ENCODE results near the gene MAPKAPK2. TPM values are rescaled to one million over a fixed set of nuclear protein-coding genes. Genes with fewer than 3 reads are reported as not detected.

MAPKAPK2 gene
- total and polyA plus RNA-seq, 2 experiments from 2014 or later = 7.5 to 63.3 TPM

GRCh38 chr1:206682111-206682510 is 2.6 kb upstream of the MAPKAPK2 start:
- Histone ChIP-seq H3K79me2 (ENCODE audit: insufficient read depth) (peaks cover 15% of the 10 kb centered on the region), H3K9ac (no peak overlapping the region), H3K9me3 (ENCODE audit: low read depth) (no peaks in the 10 kb centered on the region), H2AFZ (no peak overlapping the region), H3K4me1 (ENCODE audit: insufficient read depth) (peaks cover 3% of the 10 kb centered on the region), H3K27ac (no peak overlapping the region), H3K36me3 (ENCODE audit: low read depth) (no peaks in the 10 kb centered on the region), H4K20me1 (ENCODE audit: insufficient read depth) (no peaks in the 10 kb centered on the region; the same call in 1 of the 2 replicates), H3F3A (ENCODE audit: insufficient read depth) (peaks cover 16% of the 10 kb centered on the region), H3K4me3 (no peak overlapping the region), H3K9me2 (ENCODE audit: insufficient read depth) (no peaks in the 10 kb centered on the region), H3K27me3 (replicated peaks; ENCODE audit: insufficient read depth) (no peaks in the 10 kb centered on the region), H3K4me2 (ENCODE audit: unreplicated experiment) (no peak overlapping the region)
- DNase-seq = no peak
- 75 to 85% methylated on average over 3 of the region's 3 CpGs for WGBS, 2 experiments (ENCODE audit: low coverage in 1 of 2, low lambda C conversion rate in 2 of 2, missing lambda C conversion rate in 2 of 2)
- in situ Hi-C loops (cut with MboI) = no loop called here
- no peak for TF ChIP-seq EZH2 (IDR thresholded peaks at IDR 0.05; ENCODE audit: insufficient read depth, poor library complexity, severe bottlenecking)
- TF ChIP-seq EZH2phosphoT487 (IDR thresholded peaks at IDR 0.05; ENCODE audit: insufficient read depth, low read depth) = no peak

- TF ChIP-seq EZH2phosphoT487 (IDR thresholded peaks at IDR 0.05; ENCODE audit: insufficient read depth, low read depth) = no peak
- TF ChIP-seq EZH2 (IDR thresholded peaks at IDR 0.05; ENCODE audit: insufficient read depth, poor library complexity, severe bottlenecking) = no peak
- Histone ChIP-seq H3K9me3 (ENCODE audit: low read depth) (no peaks in the 10 kb centered on the region), H3K36me3 (ENCODE audit: low read depth) (no peaks in the 10 kb centered on the region), H3K27ac (no peak overlapping the region), H3K4me1 (ENCODE audit: insufficient read depth) (peaks cover 15% of the 10 kb centered on the region), H3K4me3 (no peak overlapping the region), H3F3A (ENCODE audit: insufficient read depth) (peaks cover 26% of the 10 kb centered on the region), H3K79me2 (ENCODE audit: insufficient read depth) (peaks cover 27% of the 10 kb centered on the region), H3K27me3 (replicated peaks; ENCODE audit: insufficient read depth) (no peaks in the 10 kb centered on the region), H4K20me1 (ENCODE audit: insufficient read depth) (no peaks in the 10 kb centered on the region; the same call in 1 of the 2 replicates), H3K9ac (no peak overlapping the region), H3K9me2 (ENCODE audit: insufficient read depth) (no peaks in the 10 kb centered on the region), H2AFZ (no peak overlapping the region), H3K4me2 (ENCODE audit: unreplicated experiment) (no peak overlapping the region)
- in situ Hi-C loops (cut with MboI) = no loop called here
- no peak for DNase-seq
- WGBS, 2 experiments (ENCODE audit: low coverage in 1 of 2, low lambda C conversion rate in 2 of 2, missing lambda C conversion rate in 2 of 2) = 75 to 86% methylated on average over 6 of the region's 6 CpGs
Observed at GRCh38 chr1:206683313-206683712, 1.4 kb upstream of the MAPKAPK2 start.

GRCh38 chr1:206684003-206684402 is 702 bp upstream of the MAPKAPK2 start:
- no peak overlapping the region for H3K27ac ChIP-seq
- peak overlapping the region; percentile 82 for H3K4me2 ChIP-seq (ENCODE audit: unreplicated experiment)
- H2AFZ ChIP-seq = peak overlapping the region; percentile 93
- H3K79me2 ChIP-seq (ENCODE audit: insufficient read depth) = peaks cover 34% of the 10 kb centered on the region
- in situ Hi-C loops (cut with MboI) = no loop called here
- 59 to 62% methylated on average over 8 of the region's 8 CpGs for WGBS, 2 experiments (ENCODE audit: low coverage in 1 of 2, low lambda C conversion rate in 2 of 2, missing lambda C conversion rate in 2 of 2)
- peak overlapping the region; percentile 99 for H3K9ac ChIP-seq
- no peaks in the 10 kb centered on the region for H3K27me3 ChIP-seq (replicated peaks; ENCODE audit: insufficient read depth)
- H3K4me3 ChIP-seq = peak overlapping the region; percentile 93
- H3K4me1 ChIP-seq (ENCODE audit: insufficient read depth) = peaks cover 22% of the 10 kb centered on the region
- TF ChIP-seq EZH2 (IDR thresholded peaks at IDR 0.05; ENCODE audit: insufficient read depth, poor library complexity, severe bottlenecking) = no peak
- no peak for TF ChIP-seq EZH2phosphoT487 (IDR thresholded peaks at IDR 0.05; ENCODE audit: insufficient read depth, low read depth)
- peaks cover 26% of the 10 kb centered on the region for H3F3A ChIP-seq (ENCODE audit: insufficient read depth)
- H4K20me1 ChIP-seq (ENCODE audit: insufficient read depth) = peaks cover 4% of the 10 kb centered on the region; the same call in 1 of the 2 replicates
- no peak for DNase-seq
- H3K9me2 ChIP-seq (ENCODE audit: insufficient read depth) = no peaks in the 10 kb centered on the region
- H3K9me3 ChIP-seq (ENCODE audit: low read depth) = no peaks in the 10 kb centered on the region
- H3K36me3 ChIP-seq (ENCODE audit: low read depth) = no peaks in the 10 kb centered on the region

GRCh38 chr1:206685334-206685768 is 646 bp downstream of the MAPKAPK2 start:
- peak overlapping the region; percentile 84 for H3K4me2 ChIP-seq (ENCODE audit: unreplicated experiment)
- in situ Hi-C loops (cut with MboI) = no loop called here
- H3K79me2 ChIP-seq (ENCODE audit: insufficient read depth) = peaks cover 48% of the 10 kb centered on the region
- H3K27me3 ChIP-seq (replicated peaks; ENCODE audit: insufficient read depth) = no peaks in the 10 kb centered on the region
- TF ChIP-seq EZH2phosphoT487 (IDR thresholded peaks at IDR 0.05; ENCODE audit: insufficient read depth, low read depth) (no peak), EZH2 (IDR thresholded peaks at IDR 0.05; ENCODE audit: insufficient read depth, poor library complexity, severe bottlenecking) (no peak)
- peaks cover 12% of the 10 kb centered on the region for H4K20me1 ChIP-seq (ENCODE audit: insufficient read depth)
- H3F3A ChIP-seq (ENCODE audit: insufficient read depth) = peaks cover 26% of the 10 kb centered on the region
- H3K9me2 ChIP-seq (ENCODE audit: insufficient read depth) = no peaks in the 10 kb centered on the region
- peak overlapping the region; percentile 61 for H2AFZ ChIP-seq
- H3K4me3 ChIP-seq = peak overlapping the region; percentile 93
- DNase-seq = peak; percentile 76
- WGBS, 2 experiments (ENCODE audit: low coverage in 1 of 2, low lambda C conversion rate in 2 of 2, missing lambda C conversion rate in 2 of 2) = 0 to 2% methylated on average over 15 to 16 of the region's 48 CpGs
- H3K36me3 ChIP-seq (ENCODE audit: low read depth) = no peaks in the 10 kb centered on the region
- peak overlapping the region; percentile 99 for H3K27ac ChIP-seq
- peak overlapping the region; percentile 99 for H3K9ac ChIP-seq
- H3K4me1 ChIP-seq (ENCODE audit: insufficient read depth) = peaks cover 35% of the 10 kb centered on the region
- no peaks in the 10 kb centered on the region for H3K9me3 ChIP-seq (ENCODE audit: low read depth)

Data from GM23248 (cell line).